NCI-H1092 (cell line): ENCODE measurements around the gene TBX21.

Source experiments
- DNase-seq: peaks from one replicate; lab custom pipeline; 2025; lab: John Stamatoyannopoulos, UW

The TBX21 gene

DNA sequence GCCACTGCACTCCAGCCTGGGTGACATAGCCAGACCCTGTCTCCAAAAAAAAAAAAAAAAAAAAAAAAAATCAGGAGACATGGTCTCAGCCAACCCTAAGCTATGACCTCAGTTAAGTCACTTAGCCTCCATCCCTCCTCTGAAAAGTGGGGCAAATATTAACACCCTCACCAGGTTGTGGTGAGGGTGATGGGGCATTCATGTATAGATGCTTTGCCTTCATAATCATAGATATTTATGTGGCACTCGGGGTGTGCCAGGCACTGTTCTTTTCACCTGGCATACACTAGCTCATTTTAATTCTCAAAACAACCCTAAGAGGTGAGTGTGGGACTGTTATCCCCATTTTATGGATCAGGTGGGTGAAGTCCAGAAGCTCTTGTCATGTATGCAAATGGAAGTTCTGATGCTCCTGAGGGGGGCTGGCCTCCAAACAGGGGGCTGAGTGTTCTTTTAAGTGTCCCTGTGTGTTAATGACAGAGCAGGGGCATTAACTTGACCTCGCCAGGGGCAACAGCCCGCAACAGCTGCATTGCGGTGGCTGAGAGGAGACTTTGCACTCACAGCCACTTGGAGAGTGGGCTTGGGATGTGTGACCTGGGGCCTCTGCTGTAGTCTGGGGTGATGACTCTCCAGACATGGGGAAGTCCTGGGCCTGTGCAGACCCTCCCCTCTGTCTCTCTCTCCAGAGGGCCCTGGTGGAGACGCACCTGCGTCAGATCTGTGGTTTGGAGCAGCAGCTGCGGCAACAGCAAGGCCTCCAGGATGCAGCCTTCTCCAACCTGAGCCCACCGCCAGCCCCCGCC is 34.9 kb upstream of the TBX21 start:
- no peak for DNase-seq

DNA sequence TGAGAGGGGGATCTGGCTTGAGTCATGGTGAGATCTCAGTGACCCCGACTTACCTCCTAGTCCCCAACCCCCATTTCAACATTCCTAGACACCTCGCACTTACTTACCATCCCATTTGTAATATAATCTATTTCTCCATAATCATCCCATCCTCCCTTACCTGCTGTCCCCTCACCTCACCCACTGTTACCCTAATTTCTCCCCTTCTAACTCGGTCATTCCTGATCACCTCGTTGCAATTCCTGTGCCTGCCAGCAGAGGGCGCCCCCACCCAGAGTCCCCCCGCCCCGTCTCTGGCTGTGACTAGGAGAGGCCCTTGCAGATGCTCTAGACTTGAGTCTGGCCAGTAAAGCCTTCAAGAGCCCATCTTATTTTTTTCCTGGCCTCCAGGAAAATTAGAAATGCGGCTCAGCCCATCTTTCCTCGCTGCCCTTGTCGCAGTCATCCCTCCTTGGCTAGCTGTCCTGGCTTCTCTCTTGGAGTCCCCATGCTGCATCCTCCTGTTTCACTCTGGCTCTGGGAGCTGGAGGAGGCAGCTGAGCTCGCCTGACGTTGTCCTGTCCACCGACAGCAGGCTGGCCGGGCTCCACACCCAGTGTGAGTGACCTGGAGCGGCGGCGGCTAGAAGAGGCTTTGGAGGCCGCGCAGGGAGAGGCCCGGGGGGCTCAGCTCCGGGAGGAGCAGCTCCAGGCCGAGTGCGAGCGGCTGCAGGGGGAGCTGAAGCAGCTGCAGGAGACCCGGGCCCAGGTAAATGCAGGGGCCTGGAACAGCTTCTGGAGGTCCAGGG is 34.1 kb upstream of the TBX21 start:
- DNase-seq, result peak; percentile 14

DNA sequence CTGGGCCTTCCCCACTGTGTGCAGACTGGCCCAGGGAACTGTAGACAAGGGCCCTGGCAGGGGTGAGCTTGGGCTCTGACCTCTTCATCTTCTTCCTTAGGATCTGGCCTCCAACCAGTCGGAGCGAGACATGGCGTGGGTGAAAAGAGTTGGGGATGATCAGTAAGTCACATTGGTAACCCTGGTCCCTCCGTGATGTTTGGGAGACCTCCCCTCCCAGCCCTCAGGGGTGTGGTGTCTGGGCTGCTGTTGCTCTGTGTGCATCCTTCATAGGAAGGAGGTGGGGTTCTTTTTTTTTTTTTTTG is 33.5 kb upstream of the TBX21 start:
- DNase-seq, result no peak

DNA sequence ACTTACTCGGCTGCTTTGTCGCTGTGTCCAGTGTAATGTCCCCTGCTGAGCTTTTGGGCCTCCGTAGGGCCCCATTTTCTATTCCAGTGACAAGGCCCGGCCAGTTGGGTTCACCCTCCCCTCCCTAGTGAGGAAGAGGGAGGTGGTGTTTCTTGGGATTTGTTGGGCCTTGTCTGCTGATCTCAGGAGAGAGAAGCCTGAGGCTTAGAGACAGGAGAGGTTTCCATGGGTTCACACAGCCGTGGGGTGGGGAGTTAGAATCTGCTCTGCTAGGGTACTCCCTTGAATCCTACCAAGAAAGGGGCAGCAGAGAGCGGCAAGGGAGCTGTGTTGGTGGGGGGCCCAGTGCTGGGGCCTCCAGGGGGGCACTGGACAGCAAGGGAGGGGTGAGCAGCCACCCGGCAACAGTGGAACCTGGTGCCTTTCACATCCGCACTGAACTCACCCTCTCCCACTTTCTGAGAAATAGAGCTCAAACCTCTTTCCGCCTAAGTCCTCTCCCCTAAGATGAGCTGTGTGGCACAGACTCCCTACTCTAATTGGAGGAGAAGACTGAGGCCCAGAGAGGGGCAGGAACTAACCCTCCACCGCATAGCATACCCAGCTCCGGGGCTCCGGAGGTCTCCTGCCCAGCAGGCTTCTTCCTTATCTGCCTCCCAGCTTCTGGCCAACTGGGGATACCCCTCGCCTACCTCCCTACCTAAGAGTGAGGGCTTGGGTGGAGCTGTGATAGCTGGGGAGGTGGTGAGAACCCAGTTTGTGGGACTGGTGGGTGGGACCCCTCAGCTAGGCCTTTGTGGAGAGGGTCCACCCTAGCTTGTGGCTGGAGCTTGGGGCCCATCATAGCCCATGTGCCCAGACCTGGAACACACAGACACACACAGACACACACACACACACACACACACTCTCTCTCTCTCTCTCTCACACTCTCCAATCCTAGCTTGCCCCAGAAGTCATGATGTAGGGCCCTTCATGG is 32.3 kb upstream of the TBX21 start:
- no peak for DNase-seq

DNA sequence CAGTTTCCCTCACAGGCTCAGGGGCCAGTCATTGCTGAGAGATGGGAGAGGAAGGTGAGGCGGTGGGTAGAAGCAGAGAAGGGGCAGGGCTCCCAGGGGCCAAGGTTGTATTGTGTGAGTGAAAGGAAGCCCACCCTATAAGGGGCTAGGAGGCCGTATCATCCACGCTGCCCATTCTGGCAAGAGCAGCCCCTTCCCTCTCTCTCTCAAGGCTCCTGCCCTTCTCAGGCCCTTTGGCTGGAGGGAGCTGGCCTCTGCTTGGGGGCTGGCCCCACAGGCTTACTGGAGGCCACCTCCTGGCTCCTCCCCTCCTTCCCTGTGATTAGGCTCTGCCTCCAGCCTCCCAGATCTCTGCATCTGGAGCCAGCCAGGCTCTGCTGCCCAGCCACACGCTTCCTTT is 31.4 kb upstream of the TBX21 start:
- DNase-seq, result no peak

DNA sequence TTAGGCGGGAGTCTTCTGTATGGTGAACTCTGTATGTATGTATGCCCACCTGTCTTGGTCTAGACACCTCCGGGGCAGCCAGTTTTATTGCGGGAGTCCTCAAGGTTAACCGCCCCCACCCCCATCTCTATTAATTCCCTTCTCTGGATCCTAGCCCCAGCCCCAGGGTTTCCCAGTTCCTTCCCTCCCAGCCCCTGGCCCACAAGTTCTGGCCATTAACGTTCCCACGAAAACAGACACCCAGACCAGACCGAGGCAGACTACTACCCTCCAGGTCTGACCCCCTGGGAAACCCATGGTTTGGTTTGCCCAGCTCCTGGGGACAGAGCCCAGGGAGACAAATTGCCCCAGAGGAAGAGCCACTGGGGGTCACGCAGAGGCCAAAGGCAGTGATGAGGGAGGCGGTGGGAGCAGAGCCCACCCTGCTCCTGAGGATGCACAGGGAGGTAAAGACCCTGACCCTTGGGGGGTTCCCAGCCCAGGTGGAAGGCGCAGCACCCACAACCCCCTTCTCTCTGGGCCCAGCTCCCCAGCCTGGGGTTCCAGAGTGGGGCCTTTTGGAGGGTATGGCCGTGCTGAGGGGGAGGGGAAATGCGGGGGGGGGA is 30.5 kb upstream of the TBX21 start:
- DNase-seq, result no peak

DNA sequence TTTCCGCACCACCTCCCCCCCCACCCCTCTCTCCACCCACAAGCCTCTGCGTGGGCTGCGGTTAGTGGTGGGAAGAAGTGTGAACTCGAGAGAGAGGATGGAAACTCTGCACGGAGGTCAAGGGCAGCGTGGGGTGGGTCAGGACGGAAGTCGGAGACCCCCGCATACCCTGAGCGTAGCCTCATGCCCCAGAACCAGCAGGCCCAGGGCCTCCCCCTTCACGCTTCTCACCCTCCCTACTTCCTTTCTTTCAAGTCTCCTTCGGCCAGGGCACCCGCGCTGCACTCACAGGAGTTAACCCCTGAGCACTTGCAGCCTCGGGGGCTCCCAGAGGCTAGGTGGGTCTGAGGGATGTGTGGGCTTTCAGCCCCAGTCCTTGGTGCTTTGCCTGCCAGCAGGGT is 29.8 kb upstream of the TBX21 start:
- no peak for DNase-seq

DNA sequence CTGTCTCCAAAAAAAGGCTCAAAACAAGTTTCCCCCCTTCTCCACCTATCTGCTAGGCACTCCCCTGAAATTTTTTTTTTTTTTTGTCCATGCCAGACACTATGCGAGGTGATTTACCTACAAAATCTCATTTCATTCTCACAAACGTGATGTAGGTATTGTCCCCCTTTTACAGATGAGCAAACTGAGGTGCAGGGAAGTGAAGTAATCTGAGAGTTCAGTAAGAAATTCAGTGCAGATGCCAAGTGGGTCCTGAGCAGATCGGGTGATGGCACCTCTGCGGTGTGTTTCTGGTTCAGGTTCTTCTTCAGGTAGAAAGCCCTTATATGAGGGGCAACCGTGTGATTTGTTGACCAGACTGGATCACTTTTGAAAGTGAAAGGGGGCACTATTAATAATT is 29.4 kb upstream of the TBX21 start:
- DNase-seq, result no peak

DNA sequence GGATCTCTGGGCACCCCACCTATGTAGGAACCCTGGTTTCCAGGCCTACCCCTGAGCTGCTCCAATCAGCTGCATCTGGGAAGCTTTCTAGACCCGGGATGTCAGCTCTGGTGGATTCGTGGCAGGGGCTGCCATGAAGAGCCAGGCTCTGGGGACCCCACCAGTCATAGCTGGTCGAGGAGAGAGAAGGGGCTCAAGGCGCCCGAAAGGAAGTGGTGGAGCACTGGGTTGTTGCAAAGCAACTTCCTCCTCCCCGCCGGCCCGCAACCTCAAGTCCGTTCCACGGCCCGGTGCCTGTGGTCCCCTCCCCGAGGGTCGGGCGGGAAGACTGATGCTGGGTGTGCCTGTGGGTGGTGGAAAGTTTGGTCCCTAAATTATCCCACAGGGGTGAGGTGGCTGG is 28.9 kb upstream of the TBX21 start:
- DNase-seq, result no peak

DNA sequence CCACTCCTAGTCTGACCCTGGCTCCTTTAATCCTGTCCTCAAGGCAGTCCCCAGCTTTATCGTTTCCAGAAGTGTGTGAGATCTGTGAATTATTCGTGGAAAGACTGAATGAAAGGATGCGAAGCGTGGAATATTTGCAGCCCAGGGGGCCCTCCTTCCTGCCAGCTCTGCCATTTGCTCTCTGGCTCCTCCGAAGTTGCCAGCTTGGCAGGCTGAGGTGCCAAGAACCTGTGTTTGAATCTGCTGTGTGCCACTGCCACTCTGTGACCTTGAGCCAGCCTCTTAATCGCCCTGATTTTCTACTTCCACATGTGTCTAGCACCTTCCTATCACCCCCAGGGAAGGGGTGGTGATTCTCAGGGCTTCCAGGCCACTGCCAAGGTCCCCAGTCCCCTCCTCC is 28.3 kb upstream of the TBX21 start:
- DNase-seq, result no peak

DNA sequence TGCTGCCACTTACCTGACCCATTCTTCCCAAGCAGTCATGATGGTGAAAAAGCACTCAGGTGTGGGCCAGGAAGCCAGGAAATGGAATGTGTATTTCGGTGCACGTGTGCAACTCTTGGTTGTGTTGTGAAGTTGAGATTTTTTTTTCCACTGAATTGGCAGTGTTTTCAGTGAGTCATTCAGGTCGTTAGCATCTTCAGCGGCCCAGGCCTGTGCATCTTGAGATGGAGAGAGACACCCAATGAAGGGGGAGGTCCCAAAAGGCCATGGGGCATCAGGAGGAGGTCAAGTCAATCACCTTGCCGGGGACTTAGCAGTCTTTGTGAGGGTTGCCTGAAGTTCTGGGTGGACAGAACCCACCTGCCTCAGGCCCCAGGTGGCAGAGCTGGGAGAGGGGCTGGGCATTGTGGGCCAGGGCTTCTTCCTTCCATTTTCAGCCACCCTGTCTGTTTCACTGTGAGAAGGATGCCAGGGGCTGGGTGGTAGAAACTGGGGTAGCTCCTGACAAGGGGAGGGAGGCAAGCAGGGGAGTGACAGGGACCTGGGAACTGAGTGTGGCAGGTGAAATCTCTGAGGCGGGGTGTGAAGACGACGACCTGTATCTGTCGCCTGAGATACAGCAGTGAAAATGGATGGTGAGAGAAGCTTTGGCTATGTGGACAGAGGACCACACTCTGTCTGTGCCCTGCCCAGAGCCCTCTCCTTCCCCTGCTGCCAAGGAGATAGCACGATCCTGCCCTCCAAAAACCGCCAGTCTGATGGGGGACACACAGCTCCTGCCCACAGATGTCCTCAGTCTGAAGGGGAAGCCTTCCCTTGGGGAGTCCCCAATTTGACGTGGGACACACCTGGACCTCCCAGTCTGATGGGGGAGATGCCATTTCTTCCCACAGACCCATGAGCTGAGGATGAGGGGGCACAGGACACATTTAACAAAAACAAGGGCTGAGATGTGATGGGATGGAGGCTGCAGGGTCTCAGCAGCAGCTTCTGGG is 27.2 kb upstream of the TBX21 start:
- DNase-seq, result no peak

DNA sequence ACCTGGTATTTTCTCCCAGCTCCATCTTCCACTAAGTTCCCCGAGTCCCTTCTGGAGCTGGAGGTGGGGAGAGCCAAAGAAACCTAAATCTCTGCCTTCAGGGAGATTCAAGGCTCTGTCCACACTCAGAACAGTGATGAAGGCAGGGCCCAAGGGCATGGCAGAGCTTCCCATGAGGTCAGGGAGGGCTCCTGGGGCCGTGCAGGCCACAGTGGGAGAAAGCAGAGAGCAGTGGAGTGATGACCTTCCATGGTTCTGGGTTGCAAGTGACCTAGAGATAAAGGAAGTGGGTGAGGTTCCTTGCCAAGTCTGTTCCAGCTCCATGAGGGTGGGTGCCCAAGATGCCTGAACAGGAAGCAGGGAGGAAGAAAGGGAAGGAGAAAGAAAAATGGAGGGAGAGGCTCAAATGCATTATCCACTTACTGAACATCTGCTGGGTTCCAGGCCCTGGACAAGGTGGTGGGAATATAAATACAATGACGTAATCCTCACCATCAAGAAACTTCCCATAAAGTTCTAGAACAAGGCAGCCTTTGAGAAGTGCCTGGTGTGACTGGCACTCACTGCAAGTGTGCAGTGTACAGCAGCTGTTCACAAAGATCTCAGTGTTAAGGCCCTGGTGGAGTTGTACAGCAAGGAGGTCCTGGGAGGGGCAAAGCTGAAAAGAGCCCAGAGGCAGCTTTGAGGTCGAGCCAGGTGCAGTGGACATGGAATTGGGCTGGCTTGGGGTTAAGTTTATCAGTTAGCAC is 25.8 kb upstream of the TBX21 start:
- DNase-seq, result no peak

DNA sequence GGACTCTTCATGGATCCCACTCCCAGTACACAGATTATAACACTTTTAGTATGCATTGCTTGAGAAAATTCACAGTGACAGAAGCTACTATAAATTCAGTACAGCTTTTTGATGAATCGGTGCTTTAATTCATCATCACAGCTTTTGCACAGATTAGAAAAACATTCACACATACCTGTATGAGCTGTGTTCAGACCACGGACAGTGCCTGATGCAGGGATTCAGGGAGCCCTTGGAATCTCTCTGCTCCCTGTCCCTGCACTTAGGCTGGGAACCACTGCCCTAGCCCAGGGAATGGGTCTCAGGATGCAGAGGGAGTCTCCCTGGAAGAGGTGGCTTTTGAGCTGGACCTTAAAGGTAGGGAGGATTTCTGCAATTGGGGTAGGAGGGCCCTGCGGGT is 25.2 kb upstream of the TBX21 start:
- no peak for DNase-seq

DNA sequence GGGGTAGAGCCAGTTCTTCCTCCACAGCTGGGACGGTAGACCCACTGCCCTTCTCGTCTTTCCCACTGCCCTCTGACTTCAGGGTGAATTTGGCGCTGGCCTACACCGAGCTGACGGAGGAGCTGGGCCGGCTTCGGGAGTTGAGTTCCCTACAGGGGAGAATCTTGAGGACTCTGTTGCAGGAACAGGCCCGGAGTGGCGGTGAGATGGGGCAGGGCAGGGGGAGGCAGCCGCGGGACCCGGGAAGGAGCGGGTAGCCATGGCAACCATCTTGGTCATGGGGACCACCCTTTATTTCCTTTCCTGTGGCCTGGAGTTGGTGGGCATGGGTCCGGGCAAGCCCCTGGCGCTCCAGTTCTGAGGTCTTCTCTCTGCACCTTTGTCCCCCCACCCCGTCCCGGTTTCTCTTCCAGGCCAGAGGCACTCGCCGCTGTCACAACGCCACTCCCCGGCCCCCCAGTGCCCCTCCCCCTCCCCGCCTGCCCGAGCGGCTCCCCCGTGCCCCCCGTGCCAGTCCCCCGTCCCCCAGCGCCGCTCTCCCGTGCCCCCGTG is 24.6 kb upstream of the TBX21 start:
- DNase-seq, result no peak

DNA sequence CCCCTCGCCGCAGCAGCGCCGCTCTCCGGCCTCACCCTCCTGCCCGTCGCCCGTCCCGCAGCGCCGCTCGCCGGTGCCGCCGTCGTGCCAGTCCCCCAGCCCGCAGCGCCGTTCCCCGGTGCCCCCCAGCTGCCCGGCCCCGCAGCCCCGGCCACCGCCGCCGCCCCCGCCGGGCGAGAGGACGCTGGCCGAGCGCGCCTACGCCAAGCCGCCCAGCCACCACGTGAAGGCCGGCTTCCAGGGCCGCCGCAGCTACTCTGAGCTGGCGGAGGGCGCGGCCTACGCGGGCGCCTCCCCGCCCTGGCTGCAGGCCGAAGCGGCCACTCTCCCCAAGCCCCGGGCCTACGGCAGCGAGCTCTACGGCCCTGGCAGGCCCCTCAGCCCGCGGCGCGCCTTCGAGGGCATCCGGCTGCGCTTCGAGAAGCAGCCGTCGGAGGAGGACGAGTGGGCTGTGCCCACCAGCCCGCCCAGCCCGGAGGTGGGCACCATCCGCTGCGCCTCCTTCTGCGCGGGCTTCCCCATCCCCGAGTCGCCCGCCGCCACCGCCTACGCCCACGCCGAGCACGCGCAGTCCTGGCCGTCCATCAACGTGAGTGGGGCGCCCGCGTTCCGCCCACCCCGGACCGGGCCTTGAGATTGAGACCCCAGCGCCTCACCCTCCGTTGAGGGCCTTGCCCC is 24.0 kb upstream of the TBX21 start:
- no peak for DNase-seq

DNA sequence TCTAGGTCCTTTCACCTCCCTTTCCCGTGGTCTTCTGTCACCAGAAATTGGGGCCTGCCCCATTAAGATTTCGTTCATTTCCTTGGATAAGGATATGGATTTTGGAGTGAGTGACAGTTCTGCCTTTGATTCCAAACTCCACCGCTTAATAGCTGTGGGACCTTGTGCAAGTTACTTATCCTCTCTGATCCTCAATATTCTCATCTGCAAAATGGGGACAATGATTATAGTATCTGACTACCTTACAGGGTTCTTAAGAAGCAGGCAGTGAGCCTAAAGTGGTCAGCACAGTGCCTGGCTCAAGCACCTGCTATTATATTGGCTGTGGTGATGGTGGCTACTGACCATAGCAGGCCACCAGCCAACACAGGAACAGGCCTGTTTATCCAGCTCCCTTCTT is 23.4 kb upstream of the TBX21 start:
- no peak for DNase-seq

DNA sequence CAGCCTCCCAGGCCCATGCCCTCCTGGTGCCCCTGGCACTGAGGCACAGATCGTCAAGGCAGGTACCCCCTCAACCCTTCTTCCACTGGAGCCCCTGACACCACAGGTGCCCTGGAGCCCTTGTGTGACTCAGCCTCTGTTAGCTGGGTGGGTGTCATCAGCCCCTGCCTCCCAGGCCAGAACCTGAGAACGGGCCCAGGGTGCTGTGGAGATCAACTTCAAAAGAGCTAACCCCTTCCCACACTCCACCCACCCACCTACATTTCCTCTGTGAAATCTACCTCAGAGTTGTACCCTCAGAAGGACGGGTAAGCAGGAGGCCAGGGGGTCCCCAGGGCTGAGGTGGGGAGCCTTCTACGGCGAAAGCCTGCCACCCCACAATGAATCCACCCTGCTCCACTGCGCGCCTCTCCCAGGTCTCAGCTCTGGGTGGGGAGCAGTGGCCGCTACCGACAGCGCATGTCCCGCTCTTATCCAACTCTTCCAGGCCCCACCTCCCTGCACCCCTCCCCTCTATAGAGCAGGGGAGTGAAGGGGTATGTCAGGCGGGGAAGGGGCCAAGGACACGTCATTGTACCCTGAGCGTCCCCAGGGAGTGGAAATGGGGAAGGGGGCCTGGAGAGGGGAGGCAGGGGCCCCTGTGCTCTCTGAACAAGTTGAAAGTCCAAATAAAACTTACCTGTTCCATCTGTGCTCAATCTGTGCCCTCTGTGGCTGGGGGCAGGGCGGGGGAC is 21.5 kb upstream of the TBX21 start:
- DNase-seq, result no peak

DNA sequence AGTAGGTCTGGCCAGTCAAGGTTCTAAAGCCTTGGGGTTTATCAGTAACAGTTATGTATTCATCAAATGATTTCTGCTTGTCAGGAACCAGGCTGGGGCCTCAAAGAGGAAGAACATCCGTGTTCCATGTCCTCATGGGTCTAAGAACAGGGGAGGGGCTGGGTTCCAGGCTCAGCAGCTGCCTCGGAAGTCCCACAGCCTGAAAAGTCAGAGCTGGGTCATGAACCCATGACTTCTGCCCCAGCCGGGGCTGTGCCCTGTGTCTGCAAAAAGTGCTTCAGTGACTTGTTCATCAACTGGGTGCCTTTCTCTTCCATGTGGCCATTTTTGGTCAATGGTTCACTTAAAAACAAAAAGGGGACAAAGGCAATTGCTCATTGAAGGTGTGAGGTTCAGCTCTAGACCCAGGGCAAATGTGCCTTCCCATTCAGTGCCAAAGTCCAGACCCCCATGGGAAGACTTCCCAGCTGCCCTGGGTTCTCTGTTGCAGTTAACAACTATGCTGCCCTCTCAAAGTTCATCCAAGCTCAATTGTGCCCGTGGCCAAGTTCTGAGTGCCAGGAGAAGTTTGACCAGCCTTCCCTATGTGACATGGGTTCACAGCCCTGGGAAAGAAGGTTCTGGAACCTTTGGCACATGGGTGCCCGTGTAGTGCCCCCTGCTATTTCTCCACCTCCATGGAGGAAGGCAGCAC is 20.6 kb upstream of the TBX21 start:
- DNase-seq, result no peak
